Kidney tubule cell (primary cell): ENCODE results near the gene SPATA1.
A peak's percentile ranks its signal among the peaks of the same experiment; 100 is the strongest.

ENCODE experiments used
- DNase-seq: peaks from one replicate; pipeline ENCODE4 v3.0.0-alpha.2; 2018; ENCODE audit warnings: low spot score

The SPATA1 gene

DNA sequence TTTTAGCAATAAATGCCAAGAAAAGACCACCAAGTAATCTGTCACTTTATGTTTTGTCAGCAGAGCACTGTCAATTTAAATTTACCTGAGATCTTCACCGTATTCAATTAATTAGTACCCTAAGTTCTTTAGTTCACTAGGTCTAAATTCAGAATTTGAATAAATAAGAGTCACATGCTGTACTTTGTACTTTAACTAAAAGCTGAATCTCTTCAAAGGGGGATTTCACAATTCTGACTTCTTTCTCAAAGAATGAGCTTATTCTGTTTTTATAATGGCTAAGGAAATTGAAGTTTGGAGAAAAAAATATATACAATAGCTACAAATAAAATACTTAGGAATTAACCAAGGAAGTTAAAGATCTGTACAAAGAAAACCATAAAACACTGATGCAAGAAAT, 2.3 kb downstream of the SPATA1 start:
- no peak for DNase-seq

DNA sequence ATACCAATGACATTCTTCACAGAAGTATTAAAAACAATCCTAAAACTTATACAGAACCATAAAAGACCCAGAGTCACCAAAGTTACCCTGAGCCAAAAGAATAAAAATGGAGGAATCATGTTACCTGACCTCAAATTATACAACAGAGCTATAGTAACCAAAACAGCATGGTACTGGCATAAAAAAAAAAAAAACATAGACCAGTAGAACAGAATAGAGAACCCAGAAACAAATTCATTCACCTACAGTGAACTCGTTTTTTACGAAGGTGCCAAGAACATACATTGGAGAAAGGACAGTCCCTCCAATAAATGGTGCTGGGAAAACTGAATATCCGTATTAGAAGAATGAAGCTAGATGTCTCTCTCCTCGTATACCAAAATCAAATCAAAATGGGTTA, 2.8 kb downstream of the SPATA1 start:
- DNase-seq = no peak

DNA sequence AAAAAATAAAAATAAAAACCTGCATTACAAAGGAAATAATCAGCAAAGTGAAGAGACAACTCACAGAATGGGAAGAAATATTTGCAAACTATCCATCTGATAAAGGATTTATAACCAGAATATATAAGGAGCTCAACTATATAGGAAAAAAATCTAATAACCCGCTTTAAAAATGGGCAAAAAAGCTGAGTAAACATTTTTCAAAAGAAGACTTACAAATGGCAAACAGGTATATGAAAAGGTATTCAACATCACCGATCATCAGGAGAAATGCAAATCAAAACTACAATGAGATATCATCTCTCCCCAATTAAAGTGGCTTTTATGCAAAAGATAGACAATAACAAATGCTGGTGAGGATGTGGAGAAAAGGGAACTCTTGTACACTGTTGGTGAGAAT, 4.0 kb downstream of the SPATA1 start:
- no peak for DNase-seq

DNA sequence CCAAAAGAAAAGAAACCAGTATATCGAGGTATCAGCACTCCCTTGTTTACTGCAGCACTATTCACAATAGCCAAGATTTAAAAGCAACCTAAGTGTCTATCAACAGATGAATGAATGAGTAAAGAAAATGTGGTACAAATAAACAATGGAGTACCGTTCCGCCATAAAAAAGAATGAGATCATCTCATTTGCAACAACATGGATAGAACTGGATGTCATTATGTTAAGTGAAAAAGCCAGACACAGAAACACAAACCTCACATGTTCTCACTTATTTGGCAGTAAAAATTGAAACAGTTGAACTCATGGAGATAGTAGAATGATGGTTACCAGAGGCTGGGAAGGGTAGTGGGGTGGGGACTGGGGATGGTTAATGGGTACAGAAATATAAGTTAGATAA, 4.5 kb downstream of the SPATA1 start:
- DNase-seq = no peak

DNA sequence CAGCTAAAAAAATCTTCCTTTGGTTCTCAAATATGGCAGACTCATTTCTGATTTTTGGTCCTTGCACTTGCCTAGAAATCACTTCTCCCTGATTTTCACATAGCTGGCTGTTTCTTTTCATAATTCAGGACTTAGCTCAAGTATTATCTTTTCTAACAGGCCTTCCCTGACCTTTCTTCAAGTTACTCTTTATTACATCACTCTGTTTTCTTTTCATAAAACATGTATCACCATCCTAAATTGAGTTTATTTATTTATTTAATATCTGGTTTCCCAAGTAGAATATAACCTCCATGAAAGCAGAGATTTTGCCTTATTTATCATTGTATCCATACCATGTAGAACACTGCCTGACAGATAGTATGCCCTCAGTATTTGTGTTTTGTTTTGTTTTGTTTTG, 18.4 kb downstream of the SPATA1 start:
- DNase-seq = no peak

DNA sequence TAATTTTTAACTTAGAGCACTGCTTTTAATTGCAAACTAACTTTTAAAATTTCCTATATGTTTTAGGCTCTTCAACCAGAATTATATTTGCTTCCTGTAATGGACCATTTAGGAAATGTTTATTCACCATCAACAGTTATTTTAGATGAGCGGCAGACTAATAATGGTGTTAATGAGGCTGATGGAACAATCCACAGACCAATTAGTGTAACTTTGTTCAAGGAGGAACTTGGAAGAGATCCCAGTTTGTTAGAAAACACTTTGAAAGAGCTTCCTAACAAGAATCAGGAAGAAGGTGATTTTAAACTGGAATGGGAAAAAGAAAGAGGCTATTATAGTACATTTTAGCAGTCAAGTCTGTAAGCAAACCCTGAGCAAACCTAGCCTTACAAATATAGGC, 19.6 kb downstream of the SPATA1 start:
- DNase-seq = no peak

DNA sequence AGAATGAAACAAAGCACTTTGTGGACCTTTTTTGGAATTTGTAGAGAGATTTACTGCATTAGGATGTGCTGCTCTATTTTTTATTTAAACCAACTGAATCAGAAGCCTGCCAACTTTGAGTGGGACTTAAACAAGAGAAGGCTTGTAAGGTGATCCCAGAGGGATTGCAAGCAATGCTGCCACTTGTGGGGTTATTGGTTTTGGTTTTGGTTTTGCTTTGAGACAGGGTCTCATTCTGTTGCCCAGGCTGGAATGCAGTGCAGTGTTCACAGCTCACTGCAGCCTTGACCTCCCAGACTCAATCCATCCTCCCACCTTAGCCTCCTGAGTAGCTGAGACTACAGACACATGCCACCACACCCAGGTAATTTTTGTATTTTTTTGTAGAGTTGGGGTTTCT, 32.4 kb downstream of the SPATA1 start:
- DNase-seq = no peak

DNA sequence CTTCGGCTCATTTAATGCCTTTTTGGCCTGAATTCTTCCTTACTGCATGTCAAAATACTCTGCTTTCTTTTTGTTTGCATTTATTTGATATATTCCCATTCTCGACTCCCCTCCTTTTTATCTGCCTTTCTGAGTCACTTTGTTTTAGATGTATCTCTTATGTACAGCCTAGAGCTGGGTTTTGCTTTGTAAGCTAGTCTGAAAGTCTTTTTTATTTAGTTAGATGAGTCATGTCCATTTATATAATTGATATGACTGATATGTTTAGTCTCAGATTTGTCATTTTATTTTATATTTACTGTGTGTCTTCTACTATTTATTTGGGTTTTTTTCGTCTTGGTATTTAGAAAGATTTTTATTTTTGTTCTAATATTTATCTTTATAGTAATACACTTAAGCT, 33.8 kb downstream of the SPATA1 start:
- no peak for DNase-seq

DNA sequence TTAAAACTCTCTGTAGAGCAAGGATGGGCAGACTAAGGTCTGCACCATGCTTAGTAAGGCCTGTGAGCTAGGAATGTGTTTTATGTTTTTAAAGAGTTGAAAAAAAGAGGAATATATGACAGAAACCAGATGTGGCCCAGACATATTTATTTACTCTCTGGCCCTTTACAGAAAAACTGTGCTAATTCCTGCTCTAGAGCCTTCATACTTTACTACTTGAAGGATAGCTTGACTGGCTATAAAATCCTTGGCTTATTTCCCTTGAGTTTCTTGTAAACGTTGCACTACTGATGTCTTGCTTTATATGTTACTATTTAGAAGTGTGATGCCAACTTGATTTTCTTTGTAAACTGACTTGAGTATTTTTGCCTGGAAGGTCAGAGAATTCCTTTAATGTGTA, 34.6 kb downstream of the SPATA1 start:
- DNase-seq = no peak

DNA sequence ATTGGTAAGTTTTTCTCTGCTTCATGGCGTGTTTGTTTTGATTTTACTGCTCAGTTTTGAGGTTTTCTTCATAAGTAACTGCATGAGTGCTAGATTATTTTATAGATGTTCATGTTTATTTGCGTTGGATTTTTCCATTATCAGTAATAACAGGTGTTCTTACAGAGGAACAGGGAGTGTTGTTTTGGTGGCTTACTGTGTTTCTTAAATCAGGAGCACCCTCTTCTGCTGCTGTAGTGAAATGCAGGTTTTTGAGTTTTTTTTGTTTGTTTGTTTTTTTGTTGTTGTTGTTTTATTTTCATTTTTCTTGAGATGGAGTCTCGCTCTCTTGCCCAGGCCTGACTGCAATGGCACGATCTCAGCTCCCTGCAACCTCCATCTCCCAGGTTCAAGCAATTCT, 35.5 kb downstream of the SPATA1 start:
- no peak for DNase-seq

DNA sequence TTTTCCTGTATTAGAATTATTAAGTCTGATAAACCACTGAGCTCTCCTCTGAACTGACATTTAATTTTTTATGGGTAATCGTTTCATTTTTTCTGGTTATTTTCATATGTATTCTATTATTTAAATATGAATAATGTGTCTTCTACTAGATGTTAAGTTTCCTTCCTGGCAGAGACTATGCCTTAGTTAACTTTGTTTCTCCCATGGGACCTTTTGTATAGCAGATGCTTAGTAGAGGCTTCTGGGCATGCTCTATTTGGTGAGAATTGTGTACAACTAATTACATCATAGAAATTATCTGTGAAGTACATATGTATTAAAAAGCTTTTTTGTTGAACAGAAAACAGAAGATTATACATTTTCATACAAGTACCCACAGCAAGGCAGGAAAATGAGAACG, 44.6 kb downstream of the SPATA1 start:
- no peak for DNase-seq

DNA sequence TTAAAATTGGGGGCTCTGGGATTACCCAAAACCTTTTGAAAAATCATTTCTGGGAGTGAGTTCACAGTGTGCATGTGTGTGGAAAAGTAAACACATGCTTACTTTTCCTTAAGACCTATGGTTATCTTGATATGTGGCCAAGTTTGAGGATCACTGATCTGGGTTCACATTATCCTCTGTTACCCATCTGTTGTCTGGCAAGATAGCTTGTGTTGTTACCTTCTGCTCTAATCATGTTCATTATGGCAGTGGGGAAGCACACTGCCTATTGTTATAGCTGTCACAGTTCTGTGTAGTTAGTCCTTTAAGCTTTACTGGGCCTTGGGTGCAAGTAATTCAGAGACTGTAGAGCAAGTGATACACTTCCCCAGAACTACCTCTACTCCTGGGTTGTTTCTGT, 63.0 kb downstream of the SPATA1 start:
- DNase-seq = no peak

DNA sequence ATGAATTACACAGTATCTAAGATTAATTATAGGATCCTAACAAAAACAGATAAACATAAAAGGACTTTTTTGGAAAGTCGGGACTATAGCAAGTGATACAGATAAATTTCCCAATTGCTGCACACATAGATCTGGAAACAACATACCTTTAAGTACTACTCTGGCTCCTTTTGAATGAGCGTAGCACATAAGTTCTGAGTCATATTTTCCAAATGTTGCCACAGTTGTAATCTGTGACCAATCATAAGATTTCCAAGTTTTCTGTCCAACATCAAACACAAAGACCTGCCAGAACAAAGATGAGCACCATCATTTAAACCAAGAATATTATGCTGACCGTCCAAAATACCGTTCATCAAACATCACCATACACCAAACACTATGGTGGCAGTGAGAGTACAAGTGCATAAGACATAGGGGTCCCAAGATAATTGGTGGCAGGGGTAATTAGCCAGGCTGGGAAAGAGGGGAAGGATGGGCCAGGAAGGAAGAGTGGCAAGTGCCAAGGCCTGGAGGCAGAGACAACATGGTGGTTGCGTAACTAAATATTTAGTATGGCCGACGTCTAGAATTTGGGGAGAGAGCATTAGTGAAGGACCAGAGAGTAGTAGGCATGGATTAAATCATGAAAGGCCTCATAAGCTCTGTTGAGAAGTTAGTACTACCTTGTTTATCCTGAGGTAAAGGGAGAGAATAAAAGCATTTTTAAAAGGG, 64.4 kb downstream of the SPATA1 start:
- no peak for DNase-seq

DNA sequence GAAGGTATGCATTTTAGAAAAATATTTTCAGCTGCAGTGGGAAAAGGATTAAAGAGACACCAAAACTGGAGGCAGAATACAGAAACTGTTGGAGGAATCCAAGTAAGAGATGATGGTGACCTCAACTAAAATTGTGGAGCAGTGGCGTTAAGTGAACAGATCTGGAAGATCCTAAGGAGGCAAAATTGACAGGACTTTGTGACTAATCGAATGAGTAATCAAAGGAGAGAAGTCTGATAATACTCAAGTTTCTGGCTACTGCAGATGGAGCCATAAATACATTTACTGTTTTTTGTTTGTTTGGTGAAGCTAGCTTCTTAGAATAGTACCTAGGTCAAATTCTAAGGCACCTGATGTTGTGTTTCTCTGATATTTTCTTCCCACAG, 65.0 kb downstream of the SPATA1 start:
- peak; percentile 17 for DNase-seq

DNA sequence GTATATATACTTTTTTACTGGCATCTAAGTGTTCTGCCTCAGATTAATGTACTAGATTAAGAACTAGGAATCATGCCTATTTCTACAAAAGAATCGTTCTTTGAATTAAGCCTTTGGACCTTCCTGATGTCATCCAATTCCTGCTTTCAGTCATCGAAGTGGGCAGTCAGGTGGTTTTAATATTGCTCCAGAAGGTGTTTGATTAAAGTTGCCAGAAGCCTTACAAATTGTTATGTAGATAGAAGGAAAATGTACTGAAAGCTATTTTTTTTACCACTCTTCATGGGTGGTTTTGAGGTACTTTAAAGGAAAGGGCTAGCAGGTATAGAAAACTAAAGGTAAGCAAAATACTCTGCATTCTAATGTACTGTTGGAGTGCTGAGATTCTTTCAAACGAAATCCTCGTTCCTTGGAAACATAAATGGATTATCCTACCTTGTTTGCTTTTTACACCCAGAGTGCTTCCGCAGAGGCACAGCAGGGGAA, 67.3 kb downstream of the SPATA1 start:
- no peak for DNase-seq

DNA sequence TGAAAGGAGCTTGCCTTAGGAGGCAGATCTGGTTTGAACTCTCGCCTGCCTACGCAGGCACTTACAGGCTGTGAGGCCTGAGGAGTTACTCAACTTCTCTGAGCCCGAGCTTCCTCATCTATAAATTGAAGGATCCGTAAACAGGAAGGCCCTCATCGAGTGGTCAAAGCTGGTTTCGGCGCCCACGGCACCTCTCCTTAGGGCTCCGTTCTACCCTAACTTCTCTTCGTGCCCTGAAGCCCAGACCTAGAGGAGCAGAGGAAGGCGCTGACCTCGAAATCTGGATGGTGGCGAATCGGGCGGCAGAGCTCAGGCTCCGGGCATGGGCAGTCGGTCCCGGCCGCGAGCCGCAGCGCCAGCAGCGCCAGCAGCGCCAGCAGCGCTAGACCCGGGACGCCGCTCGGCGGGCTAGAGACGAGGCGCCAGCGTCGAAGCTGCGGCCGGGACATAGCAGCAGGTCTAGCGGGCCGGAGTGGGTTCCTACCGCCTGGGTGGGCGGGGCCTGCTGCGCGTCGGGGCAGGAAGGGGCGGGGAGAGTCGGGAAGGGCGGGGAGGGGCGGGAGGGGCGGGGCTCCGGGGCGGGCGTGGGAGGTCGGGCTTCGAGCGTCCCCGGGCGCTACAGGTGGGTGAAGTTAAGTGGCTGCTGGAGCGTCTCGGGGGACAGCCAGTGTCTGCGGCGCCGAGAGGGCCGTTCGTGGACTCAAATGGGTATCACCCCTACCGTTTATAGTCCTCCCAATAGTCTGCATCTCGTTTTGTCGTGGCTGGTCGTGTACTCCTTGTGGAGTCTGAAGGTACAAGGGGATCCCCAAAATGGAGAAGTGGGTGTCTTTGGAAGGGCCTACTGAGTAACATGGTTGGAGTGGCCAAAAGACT, 68.0 kb downstream of the SPATA1 start, which contains the start of gene CTBS:
TSS of gene CTBS (minus strand) at position 474 of the 876 bp plus-strand sequence. CDS start at position 449, 25 bp downstream.
- DNase-seq = peak; percentile 88

DNA sequence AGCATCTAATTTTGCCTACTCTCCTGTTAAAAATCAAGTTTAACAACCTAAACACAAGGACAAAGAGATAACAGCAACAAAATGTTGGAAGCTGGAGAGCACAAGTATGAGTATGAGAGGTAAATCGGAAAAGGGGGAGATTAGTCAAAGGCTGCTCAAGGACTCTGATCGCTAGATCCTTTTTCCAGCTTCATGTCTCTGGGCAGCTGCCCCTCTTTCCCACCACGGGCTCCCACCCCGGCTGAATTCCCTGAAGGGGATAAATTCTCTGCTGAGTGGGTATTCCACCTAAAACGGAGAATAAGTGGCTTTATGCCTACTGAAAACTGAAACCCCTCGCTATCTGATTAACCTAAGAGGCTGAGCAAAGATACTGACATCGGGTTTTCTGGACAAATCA, 68.8 kb downstream of the SPATA1 start:
- no peak for DNase-seq

DNA sequence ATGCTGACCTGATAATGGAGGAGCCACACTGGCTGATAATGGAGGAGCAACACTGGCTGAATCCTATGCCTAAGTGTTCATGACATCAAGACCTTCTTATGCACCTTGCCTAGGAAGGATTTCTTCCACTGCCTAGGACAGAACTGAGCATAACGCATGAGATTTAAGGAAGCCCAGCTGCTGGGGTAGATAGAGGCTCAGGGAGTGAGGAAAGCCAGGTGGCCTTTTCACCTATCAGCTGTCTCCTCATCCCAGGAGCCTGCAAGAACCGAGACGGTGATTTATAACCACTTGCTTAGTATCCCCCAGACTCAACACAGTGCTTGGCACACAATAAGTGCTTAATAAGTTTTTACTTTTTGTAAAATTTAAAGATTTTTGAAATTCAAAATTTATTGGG, 75.5 kb downstream of the SPATA1 start:
- DNase-seq = no peak

DNA sequence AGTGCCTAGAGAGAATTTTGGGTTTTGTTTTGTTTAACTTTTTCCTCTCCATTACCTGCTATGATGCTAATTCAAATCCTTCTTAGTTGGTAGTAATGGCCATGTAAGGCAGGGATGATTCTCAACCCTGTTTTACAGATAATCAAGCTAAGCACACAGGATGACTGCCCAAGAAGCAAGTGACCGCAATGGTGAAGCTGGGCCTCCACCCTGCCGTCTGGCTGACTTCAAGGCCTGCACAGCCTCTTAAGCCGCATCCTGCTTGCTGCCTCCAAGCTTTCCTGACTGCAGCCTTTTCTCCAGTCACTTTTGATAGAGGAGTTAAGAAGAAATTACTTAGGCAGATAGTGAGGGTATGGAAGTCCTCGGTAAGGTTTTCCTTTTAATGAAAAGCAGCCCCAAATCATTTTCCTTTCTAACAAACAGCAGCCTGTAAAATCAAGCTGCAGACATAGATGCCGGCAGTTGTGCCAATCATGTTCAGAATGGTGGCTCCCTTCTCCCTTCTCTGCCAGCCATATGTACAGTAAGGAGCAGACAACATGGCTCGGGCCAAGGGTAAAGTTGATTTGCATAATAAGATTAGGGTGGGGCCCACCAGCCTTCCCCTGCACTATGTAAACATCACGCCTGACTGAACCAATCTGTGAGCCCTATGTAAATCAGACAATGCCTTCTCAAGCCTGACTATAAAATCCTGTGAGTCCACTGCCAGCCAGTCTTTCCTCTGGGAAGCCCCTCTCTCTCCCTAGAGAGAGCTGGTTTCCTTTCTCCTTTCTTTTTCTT, 76.8 kb downstream of the SPATA1 start:
- DNase-seq = peak; percentile 59

DNA sequence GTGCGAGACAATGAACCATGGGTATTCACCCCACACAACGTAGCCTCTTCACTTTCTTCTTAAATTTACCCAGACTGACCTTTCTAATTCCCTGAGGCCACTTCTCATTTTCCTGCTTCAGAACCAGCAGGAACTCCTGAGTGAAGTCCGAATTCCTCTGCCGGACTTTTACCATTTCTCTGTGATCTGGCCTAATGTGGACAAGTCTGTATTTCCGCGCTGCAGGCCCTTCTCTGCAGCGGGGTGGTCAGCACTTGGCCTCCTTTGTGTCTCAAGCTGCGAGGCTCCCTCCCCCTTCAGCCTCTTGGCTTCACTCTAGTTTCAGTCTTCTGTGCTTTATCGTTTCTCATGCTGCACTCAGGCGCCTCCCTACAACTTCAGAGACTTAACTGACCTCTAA, 77.5 kb downstream of the SPATA1 start:
- no peak for DNase-seq

DNA sequence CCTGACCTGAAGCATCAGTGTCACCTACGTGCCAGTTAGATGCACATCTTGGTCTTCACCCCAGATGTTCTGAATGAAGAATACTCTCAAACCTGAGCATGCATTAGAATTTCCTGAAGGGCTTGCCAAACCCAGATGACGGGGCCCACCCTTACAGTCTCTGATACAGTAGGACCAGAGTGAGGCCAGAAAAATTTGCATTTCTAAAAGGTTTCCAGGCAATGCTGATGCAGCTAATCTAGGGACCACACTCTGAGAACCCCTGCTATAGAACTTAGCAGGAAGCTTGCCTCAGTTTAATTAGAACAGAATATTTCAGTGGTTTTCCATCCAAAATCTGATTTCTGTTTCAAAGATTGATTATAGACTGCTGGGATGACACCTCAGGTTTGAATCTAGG, 77.9 kb downstream of the SPATA1 start:
- no peak for DNase-seq

DNA sequence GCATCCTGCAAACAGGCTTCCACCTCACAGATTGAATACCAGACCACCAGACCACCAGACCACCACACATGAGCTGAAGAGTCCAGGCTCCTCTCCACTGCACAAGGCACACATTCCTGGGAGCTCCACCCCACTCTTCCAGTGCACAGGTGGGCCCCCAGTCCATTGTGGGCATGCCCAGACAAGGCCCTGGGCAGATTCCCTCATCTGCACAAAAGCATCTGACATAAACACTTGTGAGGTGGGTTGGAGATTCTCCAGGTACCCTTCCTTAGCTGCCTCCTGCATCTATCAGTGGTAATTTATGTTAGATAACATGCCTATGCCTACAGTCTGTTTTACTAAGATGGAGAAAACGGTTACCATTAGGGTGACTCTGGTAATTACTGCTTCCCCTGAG, 79.6 kb downstream of the SPATA1 start:
- no peak for DNase-seq

DNA sequence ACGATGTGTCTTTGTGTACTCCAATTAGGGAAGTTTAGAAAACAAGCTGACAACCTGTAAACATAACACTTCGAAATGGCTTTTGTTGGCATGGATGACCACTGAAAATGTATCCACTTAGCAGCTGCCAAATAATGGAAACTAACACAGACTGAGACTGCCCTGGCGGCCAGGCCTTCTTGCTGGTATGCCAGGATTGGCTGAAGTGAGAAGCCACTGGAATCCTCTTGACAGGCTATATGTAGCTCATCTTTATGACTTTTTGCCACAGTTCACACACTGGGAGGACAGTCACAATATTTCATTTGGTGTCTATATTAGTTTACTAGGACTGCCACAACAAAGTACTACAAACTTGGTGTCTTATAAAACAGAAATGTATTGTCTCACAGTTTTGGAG, 80.9 kb downstream of the SPATA1 start:
- DNase-seq = no peak
